D721Med (cell line): ENCODE measurements around the gene CFI.

Experiments used
- DNase-seq: peaks from one replicate; pipeline ENCODE4 v3.0.0; 2011; ENCODE audit warnings: low spot score; ENCODE audit not compliant: insufficient read length
- FAIRE-seq: peaks from 2 replicates; lab custom pipeline; 2011; peaks lifted over from hg19 to GRCh38; lab: Jason Lieb, UNC
- CTCF ChIP-seq: IDR thresholded peaks from 2 replicates; pipeline ENCODE4 v1.5.1; 2012; ENCODE audit warnings: mild to moderate bottlenecking, control low read depth; ENCODE audit not compliant: insufficient read depth; ENCODE audit errors: missing control alignments

Gene CFI

GRCh38 chr4:109801895-109802319 lies at the start of gene CFI:
Gene CFI, minus strand, starts transcription at chr4:109801999. Its CDS starts 28 bp downstream, at chr4:109801971.
- TF ChIP-seq CTCF, result no peak
- DNase-seq, result no peak
- FAIRE-seq, result no peak

GRCh38 chr4:109850601-109851000 lies 48.8 kb upstream of the CFI start:
- FAIRE-seq (no peak), DNase-seq (no peak)
- TF ChIP-seq CTCF, result no peak

- no peak for DNase-seq
- TF ChIP-seq CTCF, result no peak
Observed at GRCh38 chr4:109848501-109848900, 46.7 kb upstream of the CFI start.

GRCh38 chr4:109847896-109848442 lies 46.2 kb upstream of the CFI start, which contains the start of gene LRIT3:
Gene LRIT3, plus strand, starts transcription at chr4:109848107. Its CDS starts 95 bp downstream, at chr4:109848202.
- DNase-seq (no peak), FAIRE-seq (peak; percentile 95)
- no peak for TF ChIP-seq CTCF

More at GRCh38 chr4:109848501-109848900, 46.7 kb upstream of the CFI start:
- peak; percentile 60 for FAIRE-seq

GRCh38 chr4:109846395-109847098 lies 44.7 kb upstream of the CFI start:
- TF ChIP-seq CTCF, result no peak
- no peak for DNase-seq

GRCh38 chr4:109836985-109837384 lies 35.2 kb upstream of the CFI start:
- FAIRE-seq (no peak), DNase-seq (no peak)
- no peak for TF ChIP-seq CTCF

More at GRCh38 chr4:109846395-109847098, 44.7 kb upstream of the CFI start:
- FAIRE-seq, result no peak

DNA sequence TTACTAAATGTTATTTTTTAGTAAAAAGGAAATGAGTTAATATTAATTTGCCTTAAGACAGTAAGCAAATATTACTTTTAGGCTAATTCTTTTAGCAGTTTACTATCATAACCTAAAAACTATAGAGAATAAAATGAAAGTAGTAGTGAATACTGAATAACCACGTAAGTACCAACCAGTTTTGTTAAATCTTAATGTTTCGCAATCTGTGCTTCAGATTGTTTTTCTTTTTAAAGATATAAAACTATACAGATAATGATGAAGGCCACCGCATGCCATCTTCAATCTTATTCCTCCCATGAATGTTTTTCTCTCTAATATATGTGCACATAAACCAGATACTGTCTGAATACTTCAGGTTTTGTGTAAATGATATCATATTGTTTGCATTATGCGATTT lies 32.0 kb upstream of the CFI start:
- DNase-seq (no peak), FAIRE-seq (no peak)
- TF ChIP-seq CTCF, result no peak
